Measurements from ENCODE around the gene ZNF853. TPM values are rescaled to one million over a fixed set of nuclear protein-coding genes. Genes with fewer than 3 reads are reported as not detected.

The ZNF853 gene
- total RNA-seq, 1 experiment from 2014 or later, result 1.4 TPM

GRCh38 chr7:6618621-6619020 is 3.2 kb downstream of the ZNF853 start:
- TF ChIP-seq TCF7L2 (IDR thresholded peaks at IDR 0.05; ENCODE audit: low read depth, low read length), result no peak
- TF ChIP-seq CTCF (IDR thresholded peaks at IDR 0.05), result no peak
- ATAC-seq (no peak), DNase-seq (ENCODE audit: low read depth, low spot score) (no peak)
- no TSS peak for BruUV-seq (replicated peaks)
- Histone ChIP-seq H3K27me3 (ENCODE audit: control insufficient read depth, insufficient read depth, low read length) (peaks cover 3% of the 10 kb centered on the region; the same call in 1 of the 2 replicates), H3K27ac (ENCODE audit: low read length) (no peak overlapping the region), H3K4me3 (ENCODE audit: low read depth in 2 of 2, low read length in 2 of 2) (no peak overlapping the region), H3K36me3 (ENCODE audit: control insufficient read depth, insufficient read depth, low read length) (no peaks in the 10 kb centered on the region), H3K4me1 (ENCODE audit: control insufficient read depth, insufficient read depth, low read length) (no peaks in the 10 kb centered on the region; the same call in 1 of the 2 replicates), H3K9me3 (ENCODE audit: control insufficient read depth, insufficient read depth, low read depth, low read length) (no peaks in the 10 kb centered on the region)
- intact Hi-C loops (cut with micrococcal nuclease; ENCODE audit: unreplicated experiment) (no loop called here), in situ Hi-C loops (cut with HindIII; ENCODE audit: low pct_unique_long_range_greater_than_20kb, low sequenced_read_pairs) (no loop called here)
- POLR2A ChIA-PET, result no interaction called here
- CTCF ChIA-PET, result no interaction called here

- Histone ChIP-seq H3K36me3 (ENCODE audit: control insufficient read depth, insufficient read depth, low read length) (no peaks in the 10 kb centered on the region), H3K4me3 (ENCODE audit: low read depth in 2 of 2, low read length in 2 of 2) (no peak overlapping the region), H3K4me1 (ENCODE audit: control insufficient read depth, insufficient read depth, low read length) (no peaks in the 10 kb centered on the region; the same call in 1 of the 2 replicates), H3K27me3 (ENCODE audit: control insufficient read depth, insufficient read depth, low read length) (no peaks in the 10 kb centered on the region), H3K27ac (ENCODE audit: low read length) (no peak overlapping the region), H3K9me3 (ENCODE audit: control insufficient read depth, insufficient read depth, low read depth, low read length) (no peaks in the 10 kb centered on the region)
- ChIA-PET CTCF (no interaction called here), POLR2A (no interaction called here)
- intact Hi-C loops (cut with micrococcal nuclease; ENCODE audit: unreplicated experiment) (no loop called here), in situ Hi-C loops (cut with HindIII; ENCODE audit: low pct_unique_long_range_greater_than_20kb, low sequenced_read_pairs) (no loop called here)
- TF ChIP-seq POLR2AphosphoS5 (IDR thresholded peaks at IDR 0.05; ENCODE audit: low read depth, low read length) (no peak), TCF7L2 (IDR thresholded peaks at IDR 0.05; ENCODE audit: low read depth, low read length) (no peak)
- DNase-seq (ENCODE audit: low read depth, low spot score), result no peak
- BruUV-seq (replicated peaks), result no TSS peak
- ATAC-seq, result no peak
Observed at GRCh38 chr7:6619961-6620360, 4.6 kb downstream of the ZNF853 start.

GRCh38 chr7:6621195-6622133 is 6.1 kb downstream of the ZNF853 start:
- DNase-seq (ENCODE audit: low read depth, low spot score) (no peak), ATAC-seq (no peak)
- H3K4me3 ChIP-seq (ENCODE audit: low read depth in 2 of 2, low read length in 2 of 2), result no peak overlapping the region
- intact Hi-C loops (cut with micrococcal nuclease; ENCODE audit: unreplicated experiment), result no loop called here
- in situ Hi-C loops (cut with HindIII; ENCODE audit: low pct_unique_long_range_greater_than_20kb, low sequenced_read_pairs), result no loop called here
- H3K4me1 ChIP-seq (ENCODE audit: control insufficient read depth, insufficient read depth, low read length), result no peaks in the 10 kb centered on the region
- no peak overlapping the region for H3K27ac ChIP-seq (ENCODE audit: low read length)
- ChIA-PET CTCF (interaction anchor here (0.6 kb wide), 1 partner anchor 47 kb away, joined by 4 read pairs; no protein-coding TSS in a partner anchor), POLR2A (no interaction called here)
- H3K9me3 ChIP-seq (ENCODE audit: control insufficient read depth, insufficient read depth, low read depth, low read length), result no peaks in the 10 kb centered on the region
- H3K27me3 ChIP-seq (ENCODE audit: control insufficient read depth, insufficient read depth, low read length), result no peaks in the 10 kb centered on the region
- BruUV-seq (replicated peaks), result no TSS peak
- no peaks in the 10 kb centered on the region for H3K36me3 ChIP-seq (ENCODE audit: control insufficient read depth, insufficient read depth, low read length)
- TF ChIP-seq SIN3A (IDR thresholded peaks at IDR 0.05; ENCODE audit: borderline replicate concordance, insufficient read depth, low read depth, low read length) (no peak), TCF7L2 (IDR thresholded peaks at IDR 0.05; ENCODE audit: low read depth, low read length) (no peak), CTCF (IDR thresholded peaks at IDR 0.05) (no peak), POLR2AphosphoS5 (IDR thresholded peaks at IDR 0.05; ENCODE audit: low read depth, low read length) (no peak), REST (IDR thresholded peaks at IDR 0.05; ENCODE audit: insufficient read depth in 1 of 2, low read depth in 2 of 2, low read length in 1 of 2) (no peak)
